ENCODE data around the gene ASXL2.

The ASXL2 gene

DNA sequence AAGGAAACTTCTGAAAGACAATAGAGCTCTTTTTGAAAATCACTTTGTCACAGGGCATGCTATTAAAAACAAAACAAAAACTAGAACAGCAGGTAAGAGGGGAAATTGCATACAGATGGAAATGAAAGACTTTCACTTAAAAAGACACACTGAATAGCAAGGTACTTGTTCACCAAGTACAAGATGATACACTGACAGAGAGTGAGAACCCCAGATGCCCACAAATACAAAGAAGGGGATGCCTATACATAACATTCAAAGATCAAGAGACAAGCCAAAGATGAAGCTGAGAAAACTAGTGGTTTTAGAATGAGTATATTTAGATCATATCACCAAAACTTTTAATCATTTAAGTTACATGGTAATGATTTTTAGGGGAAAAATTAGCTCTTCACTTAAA is 60.7 kb downstream of the ASXL2 start:
- TF ChIP-seq CTCF (conservative IDR thresholded peaks at IDR 0.05; ENCODE audit: low read depth, low read length) = no peak
- DNase-seq (ENCODE audit: low read depth) = no peak
- H3K4me3 ChIP-seq (ENCODE audit: low read length) = no peak overlapping the region

DNA sequence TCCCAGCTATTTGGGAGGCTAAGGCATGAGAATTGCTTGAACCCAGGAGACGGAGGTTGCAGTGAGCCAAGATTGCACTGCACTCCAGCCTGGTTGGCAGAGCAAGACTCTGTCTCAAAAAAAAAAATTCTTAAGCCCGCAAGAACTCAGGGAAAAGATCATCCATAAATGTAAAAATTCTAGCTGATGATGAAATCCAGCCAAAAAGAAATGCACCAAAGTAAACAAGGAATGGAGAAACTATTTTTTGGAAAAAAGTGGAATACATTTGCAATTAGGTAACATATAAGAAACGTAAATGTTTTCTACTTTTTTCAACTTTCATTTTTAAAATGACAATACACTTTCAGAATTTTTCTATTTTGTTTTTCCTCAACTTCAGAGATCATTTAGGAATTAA is 61.3 kb downstream of the ASXL2 start:
- no peak for DNase-seq (ENCODE audit: low read depth)
- no peak for TF ChIP-seq CTCF (conservative IDR thresholded peaks at IDR 0.05; ENCODE audit: low read depth, low read length)
- H3K4me3 ChIP-seq (ENCODE audit: low read length) = no peak overlapping the region

DNA sequence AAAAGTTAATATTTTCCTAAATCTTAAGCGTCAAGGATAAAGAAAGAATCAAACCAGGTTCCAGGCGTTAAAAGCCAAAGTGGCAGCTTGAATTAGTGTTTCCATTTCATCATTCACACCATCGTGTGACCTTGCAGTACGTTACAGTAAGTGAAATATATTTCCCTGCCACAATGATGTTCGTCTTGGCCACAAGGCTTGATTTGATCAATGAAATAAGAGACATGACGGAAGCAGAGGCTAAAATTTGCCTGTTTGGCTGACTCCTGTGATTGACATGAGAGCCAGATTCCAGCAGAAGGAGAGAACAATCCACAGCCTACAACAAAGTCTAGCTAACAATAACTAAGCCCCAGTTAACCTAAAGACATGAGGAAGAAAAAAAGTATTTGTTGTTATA is 62.0 kb downstream of the ASXL2 start:
- DNase-seq (ENCODE audit: low read depth) = no peak
- H3K4me3 ChIP-seq (ENCODE audit: low read length) = no peak overlapping the region
- TF ChIP-seq CTCF (conservative IDR thresholded peaks at IDR 0.05; ENCODE audit: low read depth, low read length) = no peak

- DNase-seq (ENCODE audit: low read depth) = no peak
- H3K4me3 ChIP-seq (ENCODE audit: low read length) = no peak overlapping the region
- no peak for TF ChIP-seq CTCF (conservative IDR thresholded peaks at IDR 0.05; ENCODE audit: low read depth, low read length)
Measured at GRCh38 chr2:25814681-25815080, 63.6 kb downstream of the ASXL2 start.

GRCh38 chr2:25810428-25810827 is 67.9 kb downstream of the ASXL2 start:
- no peak for DNase-seq (ENCODE audit: low read depth)

DNA sequence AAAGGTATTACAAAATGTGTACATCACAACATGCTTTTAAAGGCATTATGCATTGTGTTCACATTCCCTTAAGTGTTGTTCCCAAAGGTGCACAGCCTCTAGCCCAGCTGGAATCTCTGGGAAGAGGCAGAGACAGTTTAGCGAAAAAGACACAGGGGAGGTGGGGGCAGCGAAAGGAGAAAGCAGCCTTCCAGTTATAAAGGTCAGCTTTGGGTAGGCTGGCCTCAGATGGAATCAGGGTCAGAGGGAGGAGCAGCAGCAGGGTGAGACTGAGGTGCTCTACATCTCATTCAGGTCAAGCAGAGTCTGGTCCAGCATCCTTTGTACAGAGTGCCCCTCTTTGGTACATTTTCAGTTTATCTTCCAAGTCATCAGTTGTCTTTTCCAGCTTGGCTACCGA is 68.6 kb downstream of the ASXL2 start:
- DNase-seq (ENCODE audit: low read depth) = no peak
- TF ChIP-seq CTCF (conservative IDR thresholded peaks at IDR 0.05; ENCODE audit: low read depth, low read length) = no peak
- no peak overlapping the region for H3K4me3 ChIP-seq (ENCODE audit: low read length)

More at GRCh38 chr2:25810428-25810827, 67.9 kb downstream of the ASXL2 start:
- no peak for TF ChIP-seq CTCF (conservative IDR thresholded peaks at IDR 0.05; ENCODE audit: low read depth, low read length)
- no peak overlapping the region for H3K4me3 ChIP-seq (ENCODE audit: low read length)

- no peak for DNase-seq (ENCODE audit: low read depth)
- H3K4me3 ChIP-seq (ENCODE audit: low read length) = no peak overlapping the region
- no peak for TF ChIP-seq CTCF (conservative IDR thresholded peaks at IDR 0.05; ENCODE audit: low read depth, low read length)
Measured at GRCh38 chr2:25808006-25808383, 70.3 kb downstream of the ASXL2 start.

Measured in retinal pigment epithelial cell (primary cell).